Astrocyte of the hippocampus (primary cell): Measurements from ENCODE around the gene PTPN3.

Source experiments
- DNase-seq: peaks from one replicate; pipeline ENCODE4 v3.0.0; 2011; ENCODE audit warnings: low read depth, low spot score

The PTPN3 gene

DNA sequence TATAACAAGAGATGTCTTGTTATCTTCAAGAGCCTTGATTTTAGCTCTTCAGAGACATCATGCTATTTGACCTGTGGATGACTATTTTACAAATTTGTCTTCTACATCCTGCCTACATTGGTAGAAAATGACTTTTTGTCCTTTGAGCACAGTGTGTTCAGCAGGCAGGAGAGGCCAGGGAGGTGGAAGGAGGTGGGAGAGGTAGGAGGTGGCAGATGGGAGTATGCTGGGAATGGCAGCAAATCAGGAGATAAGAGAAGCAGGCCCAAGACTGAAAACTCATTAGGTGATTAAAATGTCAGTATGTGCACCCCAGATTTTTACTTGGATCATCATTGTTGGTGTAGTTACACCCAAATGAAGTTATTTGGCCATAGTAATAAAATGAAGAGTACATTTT, 44.1 kb downstream of the PTPN3 start:
- no peak for DNase-seq

DNA sequence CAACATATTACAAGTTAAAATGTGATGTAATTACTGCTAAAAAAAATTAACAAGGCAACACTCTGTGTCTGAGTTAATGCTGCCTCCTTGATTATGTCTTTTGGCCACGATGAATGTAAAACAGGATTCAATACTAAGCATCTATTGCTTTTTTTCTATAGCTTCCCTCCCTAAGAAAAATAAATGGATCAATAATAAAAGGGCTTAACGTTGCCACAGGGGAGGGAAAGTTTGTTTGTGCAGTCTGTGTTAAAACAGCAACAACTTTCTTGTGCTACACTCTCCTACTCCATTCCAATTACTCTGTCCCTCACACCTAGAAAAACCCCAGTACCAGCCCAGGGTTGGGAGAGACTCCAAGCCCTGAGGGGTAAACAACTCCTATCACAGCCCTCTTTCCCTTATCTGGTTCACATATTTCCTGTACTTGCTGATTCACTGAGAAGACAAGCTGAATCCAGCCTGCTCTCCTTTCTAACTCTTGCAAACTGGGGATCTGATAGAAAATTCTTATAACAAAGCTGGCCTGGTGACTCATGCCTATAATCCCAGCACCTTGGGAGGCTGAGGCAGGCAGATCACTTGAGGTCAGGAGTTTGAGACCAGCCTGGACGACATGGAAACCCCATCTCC, 44.8 kb downstream of the PTPN3 start:
- peak; percentile 72 for DNase-seq

- peak; percentile 43 for DNase-seq
Observed at GRCh38 chr9:109452761-109453160, 45.3 kb downstream of the PTPN3 start.

DNA sequence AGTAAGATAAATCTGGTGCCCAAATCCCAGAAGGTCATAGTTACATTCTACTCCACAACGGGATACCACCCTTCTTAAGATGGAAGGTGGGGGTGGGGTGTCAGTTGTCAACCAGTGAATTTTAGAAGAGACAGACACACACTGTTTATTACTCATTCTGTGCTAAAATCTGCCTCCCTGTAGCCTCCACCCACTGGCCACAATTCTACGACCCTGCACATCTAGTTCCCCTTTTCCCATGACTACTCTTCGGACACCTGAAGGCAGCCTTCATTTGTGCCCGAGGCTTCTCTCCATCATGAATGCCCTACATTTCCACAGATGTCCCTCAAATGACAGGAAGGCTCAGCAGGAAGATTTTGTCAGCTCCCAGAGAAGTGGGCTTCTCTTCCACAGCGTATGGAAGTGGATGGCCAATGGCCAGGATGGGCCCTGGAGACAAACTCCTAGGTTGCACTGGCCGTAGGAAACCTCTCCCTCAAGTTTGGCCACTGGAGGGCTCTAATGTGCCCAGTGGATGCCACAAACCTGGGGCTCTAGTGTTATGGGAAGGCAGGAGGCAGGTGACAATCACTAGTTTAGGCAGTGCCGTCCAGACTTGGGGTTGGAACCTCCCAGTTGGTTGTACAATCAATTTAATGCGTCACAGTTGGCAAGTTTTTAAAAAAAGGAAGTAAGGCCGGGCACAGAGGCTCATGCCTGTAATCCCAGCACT, 46.6 kb downstream of the PTPN3 start:
- DNase-seq, result no peak

- no peak for DNase-seq
Observed at GRCh38 chr9:109450346-109450745, 47.8 kb downstream of the PTPN3 start.

GRCh38 chr9:109449036-109449798, 48.9 kb downstream of the PTPN3 start:
- no peak for DNase-seq

- DNase-seq, result peak; percentile 63
Observed at GRCh38 chr9:109448223-109448622, 49.9 kb downstream of the PTPN3 start.

GRCh38 chr9:109447329-109448076, 50.6 kb downstream of the PTPN3 start:
- no peak for DNase-seq

- DNase-seq, result no peak
Observed at GRCh38 chr9:109444771-109445320, 53.3 kb downstream of the PTPN3 start.

- DNase-seq, result no peak
Observed at GRCh38 chr9:109442716-109443115, 55.4 kb downstream of the PTPN3 start.

- DNase-seq, result no peak
Observed at GRCh38 chr9:109441296-109441695, 56.8 kb downstream of the PTPN3 start.

- peak; percentile 86 for DNase-seq
Observed at GRCh38 chr9:109440797-109441287, 57.3 kb downstream of the PTPN3 start.

DNA sequence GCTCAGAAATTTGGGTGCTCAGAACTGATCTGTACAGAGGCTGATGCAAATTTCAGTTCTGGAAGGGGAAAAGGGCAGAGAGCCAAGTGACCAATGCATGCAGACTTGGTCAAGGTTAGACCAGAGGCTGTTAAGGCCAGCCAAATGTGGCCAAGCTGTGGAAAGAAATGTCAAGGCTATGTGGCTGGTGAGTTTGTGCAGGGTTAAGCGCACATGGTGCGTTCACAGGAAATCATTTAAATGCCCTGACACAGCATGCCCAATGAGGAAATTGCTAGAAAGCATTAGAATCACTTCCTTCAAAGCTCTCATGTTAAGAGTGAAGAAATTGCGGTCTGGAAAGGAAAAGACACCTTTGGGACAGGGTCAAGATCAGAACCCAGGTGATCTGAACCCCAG, 58.0 kb downstream of the PTPN3 start:
- no peak for DNase-seq

DNA sequence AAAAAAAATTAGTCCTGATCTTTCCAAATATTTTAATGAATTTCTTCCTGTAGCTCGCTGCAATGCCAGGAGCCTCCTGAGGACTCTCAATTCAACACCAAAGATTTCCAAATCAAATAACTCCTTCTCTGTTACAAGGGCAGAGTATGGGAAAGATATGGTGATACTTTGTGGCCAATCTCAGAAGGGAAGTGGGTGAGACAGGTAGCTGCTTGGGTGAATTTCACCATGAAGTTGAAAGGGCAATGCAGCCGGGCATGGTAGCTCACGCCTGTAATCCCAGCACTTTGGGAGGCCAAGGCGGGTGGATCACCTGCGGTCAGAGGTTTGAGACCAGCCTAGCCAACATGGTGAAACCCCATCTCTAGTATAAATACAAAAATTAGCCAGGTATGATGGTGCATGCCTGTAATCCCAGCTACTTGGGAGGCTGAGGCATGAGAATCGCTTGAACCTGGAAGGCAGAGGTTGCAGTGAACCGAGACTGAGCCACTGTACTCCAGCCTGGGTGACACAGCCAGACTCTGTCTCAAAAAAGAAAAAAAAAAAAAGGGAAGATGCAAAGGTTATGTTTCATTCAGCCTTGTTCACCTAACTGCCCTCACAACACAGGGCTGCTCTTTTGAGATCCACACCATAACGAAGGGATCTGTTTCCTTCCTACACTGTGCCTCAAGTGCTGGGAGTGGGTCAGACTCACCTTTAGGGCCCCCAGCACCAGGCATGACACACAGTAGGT, 58.6 kb downstream of the PTPN3 start:
- no peak for DNase-seq

- no peak for DNase-seq
Observed at GRCh38 chr9:109437286-109437685, 60.8 kb downstream of the PTPN3 start.

- DNase-seq, result no peak
Observed at GRCh38 chr9:109436071-109436470, 62.0 kb downstream of the PTPN3 start.

GRCh38 chr9:109433476-109433875, 64.6 kb downstream of the PTPN3 start:
- DNase-seq, result no peak

GRCh38 chr9:109430231-109430630, 67.9 kb downstream of the PTPN3 start:
- DNase-seq, result no peak

GRCh38 chr9:109428854-109429253, 69.3 kb downstream of the PTPN3 start:
- no peak for DNase-seq

DNA sequence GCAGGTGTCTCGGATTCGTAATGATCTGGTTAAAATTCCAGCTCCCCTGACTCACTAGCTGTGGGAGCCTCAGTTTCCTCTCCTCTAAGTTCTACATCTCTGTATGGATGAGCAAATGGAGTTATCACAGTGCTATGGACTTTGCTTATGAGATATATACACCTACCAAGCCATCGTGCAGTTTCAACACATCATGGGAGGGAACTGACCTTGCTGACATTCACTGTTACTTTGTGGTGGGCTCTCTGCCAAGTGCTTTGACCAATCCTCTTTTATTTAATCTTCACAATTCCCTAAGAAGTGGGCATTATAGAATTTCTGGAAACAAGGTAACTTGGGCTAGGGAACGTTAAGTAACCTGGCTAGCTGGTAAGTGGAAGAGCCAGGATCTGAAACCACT, 70.2 kb downstream of the PTPN3 start:
- no peak for DNase-seq
